Measurements from ENCODE around the gene OR2S2. TPM values are rescaled to one million over a fixed set of nuclear protein-coding genes. Genes with fewer than 3 reads are reported as not detected.

OR2S2 gene
- total RNA-seq, 1 experiment from 2014 or later, result not detected

- Mint-ChIP-seq H3K27ac (no peak overlapping the region), H3K36me3 (peaks cover 10% of the 10 kb centered on the region; the same call in 1 of the 2 replicates), H3K9me3 (peaks cover 18% of the 10 kb centered on the region), H3K4me3 (no peak overlapping the region), H3K27me3 (ENCODE audit: low read depth) (peaks cover 14% of the 10 kb centered on the region; the same call in 1 of the 2 replicates), H3K4me1 (no peaks in the 10 kb centered on the region)
- ATAC-seq (peak; percentile 84), DNase-seq (ENCODE audit: low spot score) (no peak)
- CTCF ChIA-PET, result interaction anchor here (1.9 kb wide), 1 partner anchor 27 kb away, joined by 6 read pairs; no protein-coding TSS in a partner anchor
- POLR2A ChIA-PET, result no interaction called here
- TF ChIP-seq PRRX2 (CRISPR knock-in tag; IDR thresholded peaks at IDR 0.05) (no peak), CREM (CRISPR knock-in tag; IDR thresholded peaks at IDR 0.05) (no peak), ZNF232 (CRISPR knock-in tag; IDR thresholded peaks at IDR 0.05) (no peak), ZNF281 (CRISPR knock-in tag; IDR thresholded peaks at IDR 0.05) (no peak), HMGA2 (CRISPR knock-in tag; IDR thresholded peaks at IDR 0.05) (no peak), MLX (CRISPR knock-in tag; IDR thresholded peaks at IDR 0.05) (no peak), ZNF423 (CRISPR knock-in tag; IDR thresholded peaks at IDR 0.05) (no peak), CREB1 (CRISPR knock-in tag; IDR thresholded peaks at IDR 0.05) (no peak), ZNF425 (CRISPR knock-in tag; conservative IDR thresholded peaks at IDR 0.05) (no peak), MYBL2 (CRISPR knock-in tag; IDR thresholded peaks at IDR 0.05) (no peak), SMAD3 (CRISPR knock-in tag; IDR thresholded peaks at IDR 0.05; ENCODE audit: borderline replicate concordance) (no peak), ZNF263 (CRISPR knock-in tag; IDR thresholded peaks at IDR 0.05; ENCODE audit: low read depth) (no peak)
These were observed 38.5 kb upstream of the OR2S2 start for GRCh38 chr9:35996358-35996970.

GRCh38 chr9:35994959-35995358, 37.0 kb upstream of the OR2S2 start:
- Mint-ChIP-seq H3K27me3 (ENCODE audit: low read depth) (peaks cover 26% of the 10 kb centered on the region), H3K36me3 (peaks cover 10% of the 10 kb centered on the region; the same call in 1 of the 2 replicates), H3K4me1 (no peaks in the 10 kb centered on the region), H3K27ac (no peak overlapping the region), H3K4me3 (no peak overlapping the region), H3K9me3 (peaks cover 18% of the 10 kb centered on the region)
- DNase-seq (ENCODE audit: low spot score) (no peak), ATAC-seq (no peak)
- POLR2A ChIA-PET, result no interaction called here
- no peak for TF ChIP-seq FOXP4 (CRISPR knock-in tag; IDR thresholded peaks at IDR 0.05)
- no peak for TF ChIP-seq PRRX2 (CRISPR knock-in tag; IDR thresholded peaks at IDR 0.05)
- TF ChIP-seq ZNF121 (CRISPR knock-in tag; IDR thresholded peaks at IDR 0.05), result no peak
- CTCF ChIA-PET, result interaction anchor here (1.2 to 1.9 kb wide), 3 partner anchors 9 to 40 kb away, joined by 3 to 6 read pairs (median 5); no protein-coding TSS in a partner anchor

Data from WTC11 (cell line).